GM12891 (cell line): ENCODE data around the gene CGN.

Source experiments
- POLR2A ChIP-seq: IDR thresholded peaks from 2 replicates; pipeline ENCODE4 v1.6.1; 2011; ENCODE audit warnings: low read depth, low read length, control low read depth
- POLR2AphosphoS5 ChIP-seq: IDR thresholded peaks from 2 replicates; pipeline ENCODE4 v1.6.1; 2011; ENCODE audit warnings: low read depth, low read length, control low read depth
- TAF1 ChIP-seq: IDR thresholded peaks from 2 replicates; pipeline ENCODE4 v1.6.1; 2011; ENCODE audit warnings: low read depth, low read length, control low read depth

- TF ChIP-seq POLR2A (no peak), TAF1 (no peak), POLR2AphosphoS5 (no peak)
Measured at GRCh38 chr1:151563376-151563775, 52.2 kb downstream of the CGN start.
